ENCODE data around the gene MYO7B. TPM values are rescaled to one million over a fixed set of nuclear protein-coding genes. Genes with fewer than 3 reads are reported as not detected.

MYO7B gene
- total RNA-seq, 2 donors from 2014 or later = 0.52 to 0.67 TPM

GRCh38 chr2:127661072-127661649 lies 125.7 kb downstream of the MYO7B start:
- Histone ChIP-seq H3K36me3 (peaks cover 32% of the 10 kb centered on the region), H3K9me3 (no peaks in the 10 kb centered on the region), H3K4me3 (no peak overlapping the region), H3K27ac (peak overlapping the region; percentile 82 to 88), H3K4me1 (peaks cover 0 to 97% of the 10 kb centered on the region in 2 donors), H3K27me3 (no peaks in the 10 kb centered on the region)
- TF ChIP-seq CTCF (IDR thresholded peaks at IDR 0.05) = no peak
- DNase-seq (ENCODE audit: low spot score) = no peak

GRCh38 chr2:127661949-127662510 lies 126.5 kb downstream of the MYO7B start:
- peak overlapping the region; percentile 82 to 88 for H3K27ac ChIP-seq
- H3K4me1 ChIP-seq = peaks cover 0 to 97% of the 10 kb centered on the region in 2 donors
- DNase-seq (ENCODE audit: low spot score) = no peak
- no peaks in the 10 kb centered on the region for H3K9me3 ChIP-seq
- H3K27me3 ChIP-seq = no peaks in the 10 kb centered on the region
- H3K36me3 ChIP-seq = peaks cover 26% of the 10 kb centered on the region
- TF ChIP-seq CTCF (IDR thresholded peaks at IDR 0.05) = peak in 1 of 2 donors; percentile 25
- no peak overlapping the region for H3K4me3 ChIP-seq

- Histone ChIP-seq H3K4me1 (peaks cover 0 to 94% of the 10 kb centered on the region in 2 donors), H3K9me3 (peaks cover 0 to 1% of the 10 kb centered on the region in 2 donors), H3K36me3 (peaks cover 16% of the 10 kb centered on the region), H3K27ac (peak overlapping the region; percentile 82 to 88), H3K27me3 (no peaks in the 10 kb centered on the region), H3K4me3 (peak overlapping the region in 1 of 2 donors; percentile 40)
- TF ChIP-seq CTCF (IDR thresholded peaks at IDR 0.05) = no peak
- DNase-seq (ENCODE audit: low spot score) = no peak
Observed at GRCh38 chr2:127662937-127663565, 127.6 kb downstream of the MYO7B start.

GRCh38 chr2:127663566-127664064 lies 128.1 kb downstream of the MYO7B start:
- peaks cover 0 to 88% of the 10 kb centered on the region in 2 donors for H3K4me1 ChIP-seq
- H3K27ac ChIP-seq = peak overlapping the region; percentile 82 to 88
- TF ChIP-seq CTCF (IDR thresholded peaks at IDR 0.05) = no peak
- DNase-seq (ENCODE audit: low spot score) = no peak
- peaks cover 0 to 3% of the 10 kb centered on the region in 2 donors for H3K9me3 ChIP-seq
- peak overlapping the region; percentile 24 to 40 for H3K4me3 ChIP-seq
- no peaks in the 10 kb centered on the region for H3K27me3 ChIP-seq
- H3K36me3 ChIP-seq = peaks cover 14% of the 10 kb centered on the region

- H3K4me3 ChIP-seq = peak overlapping the region; percentile 24 to 40
- H3K36me3 ChIP-seq = peaks cover 14% of the 10 kb centered on the region
- no peak for TF ChIP-seq CTCF (IDR thresholded peaks at IDR 0.05)
- DNase-seq (ENCODE audit: low spot score) = no peak
- peaks cover 0 to 3% of the 10 kb centered on the region in 2 donors for H3K9me3 ChIP-seq
- H3K27me3 ChIP-seq = no peaks in the 10 kb centered on the region
- peaks cover 0 to 88% of the 10 kb centered on the region in 2 donors for H3K4me1 ChIP-seq
- H3K27ac ChIP-seq = peak overlapping the region; percentile 82 to 88
Observed at GRCh38 chr2:127664065-127664894, 128.8 kb downstream of the MYO7B start.

All from right atrium auricular region (tissue), 2 donors.